Upper lobe of left lung (tissue), 6 donors: ENCODE results near the gene MRPS34. TPM values are rescaled to one million over a fixed set of nuclear protein-coding genes. Genes with fewer than 3 reads are reported as not detected.

Source experiments
- ATAC-seq, 2 donors: fragments of 200-7000 bp; cut with Tn5 transposase; one replicate each; pipeline ENCODE4 v1.9.1; 2022; ENCODE audit warnings: mild to moderate bottlenecking in 2 of 2, moderate library complexity in 2 of 2; ENCODE audit not compliant: low FRiP score in 2 of 2
- DNase-seq, 2 donors: peaks; one replicate each; pipeline ENCODE4 v3.0.0-alpha.2; 2019 to 2020
- H3K27ac ChIP-seq, 4 donors: fragments of 200-600 bp; sonication (generic); one replicate each; pipeline ENCODE4 v1.5.1; 2016 to 2019
- H3K27me3 ChIP-seq, 4 donors: fragments of 200-600 bp; sonication (generic); one replicate each; pipeline ENCODE4 v1.5.1; 2017 to 2019
- H3K36me3 ChIP-seq, 4 donors: fragments of 200-600 bp; sonication (generic); one replicate each; pipeline ENCODE4 v1.5.1; 2016 to 2019
- H3K4me1 ChIP-seq, 4 donors: fragments of 200-600 bp; sonication (generic); one replicate each; pipeline ENCODE4 v1.5.1; 2018 to 2019
- H3K4me3 ChIP-seq, 4 donors: fragments of 200-600 bp; sonication (generic); one replicate each; pipeline ENCODE4 v1.5.1; 2017 to 2019; ENCODE audit warnings: mild to moderate bottlenecking in 2 of 4, moderate library complexity in 1 of 4
- H3K9me3 ChIP-seq, 4 donors: fragments of 200-600 bp; sonication (generic); one replicate each; pipeline ENCODE4 v1.5.1; 2018 to 2019
- EP300 ChIP-seq, 4 donors: sonication (generic); formaldehyde crosslinking; IDR thresholded peaks; one replicate each; pipeline ENCODE4 v1.5.1; 2017; ENCODE audit warnings: antibody characterized with exemption in 4 of 4, control low read depth in 2 of 4
- POLR2A ChIP-seq, 4 donors: fragments of 450-650 bp; IDR thresholded peaks; one replicate each; pipeline ENCODE4 v1.5.1; 2016 to 2017; ENCODE audit warnings: antibody characterized with exemption in 4 of 4, mild to moderate bottlenecking in 2 of 4
- POLR2AphosphoS5 ChIP-seq, 2 donors: sonication (generic); formaldehyde crosslinking; IDR thresholded peaks; one replicate each; pipeline ENCODE4 v1.5.1; 2017; ENCODE audit warnings: antibody characterized with exemption in 2 of 2
- WGBS, 2 donors: methylation state at CpG; one replicate each; pipeline ENCODE4 v1.1.5; 2017 to 2018; 5-methylcytosine and 5-hydroxymethylcytosine counted together
- total RNA-seq, 6 donors: library from RNA; depleted of rRNA in 4 of 6; stranded (reverse); fragments of >200 nt in 4 of 6; gene quantifications; one replicate each; pipeline versions ENCODE4 v1.1.0 to v1.2.1, GENCODE V29; 2016 to 2021
- TF ChIP-seq, protein P1 (sequence below), 6 experiments: fragments of 450-650 bp in 4 of 6; fragments of 200-600 bp in 2 of 6; sonication (generic) in 2 of 6; IDR thresholded peaks; one replicate each; pipeline ENCODE4 v1.5.1; 2016 to 2019; ENCODE audit warnings: antibody characterized with exemption in 6 of 6
- donor health status: DM: no; HTN: no; CAD: no; lungs with moderate emphysema.
- donor health status: DM: no; HTN: yes; CAD: no; lungs with severe emphysema.

MRPS34 gene
- total RNA-seq, 6 donors from 2014 or later: 49.2 to 91.7 (median 69.8) TPM

- whole genome bisulfite sequencing, 2 donors: 83 to 91% methylated on average over 4 to 14 of the region's 14 CpGs
- DNase-seq: no peak
- no peak for TF ChIP-seq POLR2A (IDR thresholded peaks at IDR 0.05)
- TF ChIP-seq, protein P1, sequence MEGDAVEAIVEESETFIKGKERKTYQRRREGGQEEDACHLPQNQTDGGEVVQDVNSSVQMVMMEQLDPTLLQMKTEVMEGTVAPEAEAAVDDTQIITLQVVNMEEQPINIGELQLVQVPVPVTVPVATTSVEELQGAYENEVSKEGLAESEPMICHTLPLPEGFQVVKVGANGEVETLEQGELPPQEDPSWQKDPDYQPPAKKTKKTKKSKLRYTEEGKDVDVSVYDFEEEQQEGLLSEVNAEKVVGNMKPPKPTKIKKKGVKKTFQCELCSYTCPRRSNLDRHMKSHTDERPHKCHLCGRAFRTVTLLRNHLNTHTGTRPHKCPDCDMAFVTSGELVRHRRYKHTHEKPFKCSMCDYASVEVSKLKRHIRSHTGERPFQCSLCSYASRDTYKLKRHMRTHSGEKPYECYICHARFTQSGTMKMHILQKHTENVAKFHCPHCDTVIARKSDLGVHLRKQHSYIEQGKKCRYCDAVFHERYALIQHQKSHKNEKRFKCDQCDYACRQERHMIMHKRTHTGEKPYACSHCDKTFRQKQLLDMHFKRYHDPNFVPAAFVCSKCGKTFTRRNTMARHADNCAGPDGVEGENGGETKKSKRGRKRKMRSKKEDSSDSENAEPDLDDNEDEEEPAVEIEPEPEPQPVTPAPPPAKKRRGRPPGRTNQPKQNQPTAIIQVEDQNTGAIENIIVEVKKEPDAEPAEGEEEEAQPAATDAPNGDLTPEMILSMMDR (IDR thresholded peaks at IDR 0.05): no peak
- no peak for TF ChIP-seq EP300 (IDR thresholded peaks at IDR 0.05)
- no peak for TF ChIP-seq POLR2AphosphoS5 (IDR thresholded peaks at IDR 0.05)
Observed at GRCh38 chr16:1732071-1732470, 40.9 kb downstream of the MRPS34 start.

GRCh38 chr16:1731603-1732002, 41.3 kb downstream of the MRPS34 start:
- Histone ChIP-seq H3K4me3 (no peak overlapping the region), H3K9me3 (no peaks in the 10 kb centered on the region), H3K27me3 (no peaks in the 10 kb centered on the region), H3K4me1 (no peaks in the 10 kb centered on the region), H3K27ac (no peak overlapping the region), H3K36me3 (peaks cover 15 to 76% (median 58%) of the 10 kb centered on the region in 4 donors)
- TF ChIP-seq POLR2A (IDR thresholded peaks at IDR 0.05) (no peak), POLR2AphosphoS5 (IDR thresholded peaks at IDR 0.05) (no peak), EP300 (IDR thresholded peaks at IDR 0.05) (no peak)
- TF ChIP-seq, protein P1 (IDR thresholded peaks at IDR 0.05): no peak
- DNase-seq (no peak), ATAC-seq (no peak)
- 69 to 73% methylated on average over 4 to 7 of the region's 7 CpGs for WGBS, 2 donors

More at GRCh38 chr16:1732071-1732470, 40.9 kb downstream of the MRPS34 start:
- Histone ChIP-seq H3K27me3 (no peaks in the 10 kb centered on the region), H3K4me1 (no peaks in the 10 kb centered on the region), H3K4me3 (no peak overlapping the region), H3K27ac (no peak overlapping the region), H3K36me3 (peaks cover 15 to 72% (median 55%) of the 10 kb centered on the region in 4 donors), H3K9me3 (no peaks in the 10 kb centered on the region)
- no peak for ATAC-seq

- TF ChIP-seq POLR2AphosphoS5 (IDR thresholded peaks at IDR 0.05): no peak
- TF ChIP-seq EP300 (IDR thresholded peaks at IDR 0.05): no peak
- TF ChIP-seq, protein P1 (IDR thresholded peaks at IDR 0.05): no peak
- no peak for TF ChIP-seq POLR2A (IDR thresholded peaks at IDR 0.05)
- H3K36me3 ChIP-seq: peaks cover 15 to 81% (median 63%) of the 10 kb centered on the region in 4 donors
- peak in 1 of 2 donors; percentile 43 for DNase-seq
- no peak for ATAC-seq
- H3K4me3 ChIP-seq: no peak overlapping the region
- WGBS, 2 donors: 86 to 95% methylated on average over 7 of the region's 7 CpGs
- no peak overlapping the region for H3K27ac ChIP-seq
- H3K4me1 ChIP-seq: no peaks in the 10 kb centered on the region
- H3K27me3 ChIP-seq: no peaks in the 10 kb centered on the region
- no peaks in the 10 kb centered on the region for H3K9me3 ChIP-seq
Observed at GRCh38 chr16:1731073-1731472, 41.9 kb downstream of the MRPS34 start.

DNA sequence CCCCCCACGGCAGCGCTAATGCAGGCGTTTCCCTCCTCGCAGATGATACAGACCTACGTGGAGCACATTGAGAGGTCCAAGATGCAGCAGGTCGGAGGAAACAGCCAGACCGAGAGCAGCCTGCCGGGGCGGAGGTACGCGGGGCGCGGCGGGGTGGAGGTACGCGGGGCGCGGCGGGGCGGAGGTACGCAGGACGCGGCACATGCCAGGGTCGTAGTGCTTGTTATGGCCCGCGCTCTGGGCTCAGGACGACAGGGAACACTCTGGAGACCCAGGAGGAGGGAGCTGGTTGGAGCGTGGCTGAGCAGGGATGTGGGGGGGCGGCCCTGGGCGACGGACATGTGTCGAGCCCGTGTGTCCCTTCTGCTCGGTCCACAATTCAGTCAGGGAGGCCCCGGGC, 43.5 kb downstream of the MRPS34 start:
- Histone ChIP-seq H3K9me3 (no peaks in the 10 kb centered on the region), H3K4me3 (no peak overlapping the region), H3K27ac (no peak overlapping the region), H3K4me1 (no peaks in the 10 kb centered on the region), H3K36me3 (peaks cover 9 to 90% (median 69%) of the 10 kb centered on the region in 4 donors), H3K27me3 (no peaks in the 10 kb centered on the region)
- no peak for ATAC-seq
- no peak for TF ChIP-seq EP300 (IDR thresholded peaks at IDR 0.05)
- TF ChIP-seq POLR2A (IDR thresholded peaks at IDR 0.05): no peak
- no peak for TF ChIP-seq POLR2AphosphoS5 (IDR thresholded peaks at IDR 0.05)
- TF ChIP-seq, protein P1 (IDR thresholded peaks at IDR 0.05): no peak
- 96 to 97% methylated on average over 35 of the region's 35 CpGs for WGBS, 2 donors
- peak in 1 of 2 donors; percentile 70 for DNase-seq

GRCh38 chr16:1729026-1729425, 43.9 kb downstream of the MRPS34 start:
- 94 to 98% methylated on average over 17 to 18 of the region's 18 CpGs for WGBS, 2 donors
- H3K4me3 ChIP-seq: no peak overlapping the region
- H3K36me3 ChIP-seq: peaks cover 8 to 89% (median 65%) of the 10 kb centered on the region in 4 donors
- ATAC-seq (no peak), DNase-seq (peak in 1 of 2 donors; percentile 56)
- no peak overlapping the region for H3K27ac ChIP-seq
- H3K4me1 ChIP-seq: peaks cover 0 to 2% (median 0%) of the 10 kb centered on the region in 4 donors
- TF ChIP-seq POLR2AphosphoS5 (IDR thresholded peaks at IDR 0.05): no peak
- TF ChIP-seq, protein P1 (IDR thresholded peaks at IDR 0.05): no peak
- TF ChIP-seq POLR2A (IDR thresholded peaks at IDR 0.05): no peak
- no peak for TF ChIP-seq EP300 (IDR thresholded peaks at IDR 0.05)
- H3K9me3 ChIP-seq: no peaks in the 10 kb centered on the region
- H3K27me3 ChIP-seq: no peaks in the 10 kb centered on the region
